ENCODE results near the gene KDM6B.

Gene KDM6B

DNA sequence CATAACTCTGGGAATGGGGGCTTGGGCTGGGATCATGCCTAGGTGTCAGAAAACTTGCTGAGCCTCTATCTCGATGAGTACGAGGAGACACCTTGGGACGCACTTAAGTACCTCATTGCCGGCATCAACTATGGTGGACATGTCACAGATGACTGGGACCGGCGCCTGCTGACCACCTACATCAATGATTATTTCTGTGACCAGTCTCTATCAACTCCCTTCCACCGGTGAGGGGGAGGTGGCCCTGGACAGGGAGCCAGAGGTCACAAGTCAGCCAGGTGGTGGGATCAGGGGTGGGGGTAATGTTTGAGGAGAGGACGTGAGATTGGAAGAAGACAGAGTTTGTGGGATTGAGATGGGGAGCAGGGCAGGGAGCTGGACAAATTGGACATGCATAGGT is 3.4 kb upstream of the KDM6B start:
- no peak overlapping the region for H3K4me3 ChIP-seq (ENCODE audit: low read depth, low read length)

DNA sequence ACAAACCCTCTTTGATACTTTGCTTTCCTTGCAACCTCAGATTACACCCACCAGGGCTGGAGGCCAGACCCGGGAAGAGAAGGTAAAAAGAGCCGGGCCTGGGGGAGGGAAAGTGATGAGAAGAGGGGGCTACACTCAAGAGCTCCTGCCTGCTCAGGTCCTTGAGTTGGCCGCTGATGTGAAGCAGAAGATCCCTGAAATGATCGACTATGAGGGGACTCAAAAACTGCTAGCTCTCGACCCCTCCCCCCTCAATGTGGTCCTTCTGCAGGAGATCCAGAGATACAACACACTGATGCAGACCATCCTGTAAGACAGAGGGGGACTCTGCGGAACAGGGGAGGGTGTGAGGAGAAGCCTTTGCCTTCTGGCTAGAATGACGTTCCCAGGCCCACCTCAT is 2.8 kb upstream of the KDM6B start:
- in situ Hi-C loops (cut with HindIII; ENCODE audit: low sequenced_read_pairs), result no loop called here

More for the DNA sequence above, 3.4 kb upstream of the KDM6B start:
- no peak for DNase-seq (ENCODE audit: low read depth)
- TF ChIP-seq, protein P1, sequence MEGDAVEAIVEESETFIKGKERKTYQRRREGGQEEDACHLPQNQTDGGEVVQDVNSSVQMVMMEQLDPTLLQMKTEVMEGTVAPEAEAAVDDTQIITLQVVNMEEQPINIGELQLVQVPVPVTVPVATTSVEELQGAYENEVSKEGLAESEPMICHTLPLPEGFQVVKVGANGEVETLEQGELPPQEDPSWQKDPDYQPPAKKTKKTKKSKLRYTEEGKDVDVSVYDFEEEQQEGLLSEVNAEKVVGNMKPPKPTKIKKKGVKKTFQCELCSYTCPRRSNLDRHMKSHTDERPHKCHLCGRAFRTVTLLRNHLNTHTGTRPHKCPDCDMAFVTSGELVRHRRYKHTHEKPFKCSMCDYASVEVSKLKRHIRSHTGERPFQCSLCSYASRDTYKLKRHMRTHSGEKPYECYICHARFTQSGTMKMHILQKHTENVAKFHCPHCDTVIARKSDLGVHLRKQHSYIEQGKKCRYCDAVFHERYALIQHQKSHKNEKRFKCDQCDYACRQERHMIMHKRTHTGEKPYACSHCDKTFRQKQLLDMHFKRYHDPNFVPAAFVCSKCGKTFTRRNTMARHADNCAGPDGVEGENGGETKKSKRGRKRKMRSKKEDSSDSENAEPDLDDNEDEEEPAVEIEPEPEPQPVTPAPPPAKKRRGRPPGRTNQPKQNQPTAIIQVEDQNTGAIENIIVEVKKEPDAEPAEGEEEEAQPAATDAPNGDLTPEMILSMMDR (IDR thresholded peaks at IDR 0.05; ENCODE audit: low read depth, low read length, missing control alignments), result no peak
- in situ Hi-C loops (cut with HindIII; ENCODE audit: low sequenced_read_pairs), result no loop called here

DNA sequence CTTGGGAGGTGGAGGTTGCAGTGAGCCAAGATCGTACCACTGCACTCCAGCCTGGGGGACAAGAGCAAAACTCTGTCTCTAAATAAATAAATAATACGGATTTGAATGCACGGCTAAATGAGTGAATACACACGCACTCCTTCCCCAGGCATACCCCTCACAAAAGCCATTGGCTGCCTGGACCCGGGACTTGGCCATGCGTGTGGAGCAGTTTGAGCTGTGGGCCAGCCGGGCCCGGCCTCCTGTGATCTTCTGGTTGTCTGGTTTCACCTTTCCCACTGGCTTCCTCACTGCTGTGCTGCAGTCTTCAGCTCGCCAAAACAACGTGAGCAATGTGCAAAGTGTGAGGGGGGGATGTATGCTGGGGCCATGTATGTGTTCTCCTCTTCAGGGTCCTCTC is 1.6 kb upstream of the KDM6B start:
- TF ChIP-seq, protein P1 (IDR thresholded peaks at IDR 0.05; ENCODE audit: low read depth, low read length, missing control alignments), result no peak

More for the DNA sequence above, 2.8 kb upstream of the KDM6B start:
- TF ChIP-seq, protein P1 (IDR thresholded peaks at IDR 0.05; ENCODE audit: low read depth, low read length, missing control alignments), result no peak
- no peak overlapping the region for H3K4me3 ChIP-seq (ENCODE audit: low read depth, low read length)
- no peak for DNase-seq (ENCODE audit: low read depth)

DNA sequence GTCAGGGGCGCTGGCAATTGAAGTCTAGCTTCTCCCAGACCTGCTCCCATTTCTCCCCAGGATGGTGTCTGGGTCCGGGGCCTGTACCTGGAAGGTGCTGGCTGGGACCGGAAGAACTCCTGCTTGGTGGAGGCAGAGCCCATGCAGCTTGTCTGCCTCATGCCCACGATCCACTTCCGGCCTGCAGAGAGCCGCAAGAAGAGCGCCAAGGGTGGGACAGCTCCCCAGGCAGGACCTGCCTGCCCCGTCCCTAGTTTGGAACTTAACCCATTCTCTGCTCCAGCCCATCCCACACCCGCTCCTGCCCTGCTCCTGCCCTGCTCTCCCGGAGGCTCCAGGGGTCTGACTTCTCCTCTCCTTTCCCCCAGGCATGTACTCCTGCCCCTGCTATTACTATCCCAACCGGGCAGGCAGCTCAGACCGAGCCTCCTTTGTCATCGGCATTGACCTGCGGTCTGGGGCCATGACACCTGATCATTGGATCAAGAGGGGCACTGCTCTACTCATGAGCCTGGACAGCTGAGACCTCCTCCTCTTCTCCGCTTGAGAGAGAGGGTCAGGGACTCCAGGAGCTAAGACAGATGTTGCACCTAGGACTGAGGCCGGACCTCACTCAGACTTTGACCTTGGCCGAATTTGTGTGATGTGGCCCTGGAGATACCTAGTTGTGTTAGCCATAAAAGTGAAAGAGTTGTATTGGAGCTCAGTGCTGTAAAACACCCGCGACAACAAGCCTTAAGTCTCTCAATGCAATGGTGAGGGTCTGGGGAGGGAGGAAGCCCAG is 814 bp upstream of the KDM6B start:
- peak overlapping the region; percentile 74 for H3K4me3 ChIP-seq (ENCODE audit: low read depth, low read length)
- no peak for DNase-seq (ENCODE audit: low read depth)
- in situ Hi-C loops (cut with HindIII; ENCODE audit: low sequenced_read_pairs), result no loop called here
- TF ChIP-seq, protein P1 (IDR thresholded peaks at IDR 0.05; ENCODE audit: low read depth, low read length, missing control alignments), result no peak

More for the DNA sequence above, 1.6 kb upstream of the KDM6B start:
- DNase-seq (ENCODE audit: low read depth), result no peak
- no peak overlapping the region for H3K4me3 ChIP-seq (ENCODE audit: low read depth, low read length)
- in situ Hi-C loops (cut with HindIII; ENCODE audit: low sequenced_read_pairs), result no loop called here

DNA sequence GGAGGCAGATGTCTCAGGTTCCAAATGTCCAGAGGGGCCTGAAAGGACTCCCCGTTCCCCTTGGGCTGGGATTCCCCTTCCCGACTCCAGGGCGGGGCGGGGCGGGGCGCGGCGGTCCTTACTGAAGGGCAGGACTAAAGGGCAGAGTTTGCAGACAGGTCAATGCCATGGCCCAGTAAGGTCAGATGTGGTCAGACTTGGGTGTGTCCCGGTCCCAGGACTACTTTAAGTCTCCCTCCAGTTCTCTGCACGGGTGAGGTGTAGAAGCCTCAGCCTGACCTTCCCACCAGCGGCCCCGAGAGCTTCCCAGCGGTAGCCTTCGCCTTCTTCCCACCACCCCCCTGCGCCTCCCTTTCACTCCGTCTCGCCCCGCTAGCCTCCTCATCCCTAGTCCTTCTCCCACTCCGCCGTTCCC is 532 bp downstream of the KDM6B start:
- DNase-seq (ENCODE audit: low read depth), result no peak
- TF ChIP-seq, protein P1 (IDR thresholded peaks at IDR 0.05; ENCODE audit: low read depth, low read length, missing control alignments), result no peak
- H3K4me3 ChIP-seq (ENCODE audit: low read depth, low read length), result peak overlapping the region; percentile 74
- in situ Hi-C loops (cut with HindIII; ENCODE audit: low sequenced_read_pairs), result no loop called here

DNA sequence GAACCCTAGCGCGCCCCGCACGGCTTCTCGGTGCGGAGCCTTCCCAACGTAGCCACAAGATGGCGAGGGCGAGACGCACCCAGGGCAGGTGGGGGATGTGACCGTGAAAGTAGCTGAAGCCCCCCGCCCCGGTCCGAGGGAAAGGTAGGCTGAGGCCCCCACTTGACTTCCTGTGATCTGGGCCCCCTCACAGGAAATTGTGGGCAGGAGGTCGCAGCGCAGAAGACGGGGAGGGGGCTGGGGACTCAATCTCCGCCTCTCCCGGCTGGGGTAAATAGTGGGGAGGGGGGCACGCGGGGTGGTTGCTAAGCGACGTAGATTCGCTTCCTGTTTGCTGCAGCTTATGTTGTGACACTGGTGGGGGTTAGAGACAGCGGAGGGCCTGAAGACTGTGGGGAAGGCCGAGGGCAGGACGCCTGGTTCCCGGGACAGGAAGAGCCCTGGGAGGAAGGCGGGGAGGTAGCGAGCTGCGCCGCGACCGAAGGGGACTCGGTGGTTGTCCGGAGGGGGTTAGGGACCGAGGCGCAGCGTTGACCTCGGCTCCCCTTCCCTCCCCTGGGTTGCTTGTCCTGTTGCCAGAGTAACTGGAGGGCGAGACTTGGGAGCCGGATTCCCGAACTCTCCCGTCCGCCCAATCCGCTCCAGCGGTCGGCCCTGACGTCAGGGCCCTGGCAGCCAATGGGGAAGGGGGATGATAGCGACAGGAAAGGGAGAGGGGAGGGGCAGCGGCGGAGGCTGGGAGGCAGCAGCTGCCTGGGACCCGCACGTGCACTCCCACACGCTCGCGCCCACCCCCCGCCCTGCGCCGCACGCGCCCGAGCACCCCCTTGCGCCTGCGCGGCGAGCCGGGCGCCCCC is 1.2 kb downstream of the KDM6B start:
- DNase-seq (ENCODE audit: low read depth), result peak; percentile 94
- in situ Hi-C loops (cut with HindIII; ENCODE audit: low sequenced_read_pairs), result no loop called here
- TF ChIP-seq, protein P1 (IDR thresholded peaks at IDR 0.05; ENCODE audit: low read depth, low read length, missing control alignments), result peak; percentile 89
- peak overlapping the region; percentile 74 for H3K4me3 ChIP-seq (ENCODE audit: low read depth, low read length)

Data from astrocyte of the cerebellum (primary cell).